Fibroblast of the aortic adventitia (primary cell): ENCODE data around the gene TECTA. TPM values are rescaled to one million over a fixed set of nuclear protein-coding genes. Genes with fewer than 3 reads are reported as not detected.

Experiments
- DNase-seq: peaks from one replicate; pipeline ENCODE4 v3.0.0-alpha.2; 2010; ENCODE audit warnings: low read depth
- H3K4me3 ChIP-seq: 2 replicates; pipeline ENCODE4 v1.5.1; 2011; ENCODE audit warnings: low read depth, mild to moderate bottlenecking, control low read depth, low read length, moderate library complexity
- CTCF ChIP-seq: IDR thresholded peaks from 2 replicates; pipeline ENCODE4 v1.5.1; 2011; ENCODE audit warnings: mild to moderate bottlenecking, low read length, control low read depth, inconsistent platforms; ENCODE audit not compliant: insufficient read depth
- total RNA-seq: library from RNA; depleted of rRNA; stranded (reverse); fragments of >200 nt; gene quantifications from 2 replicates; pipeline ENCODE4 v1.2.3, GENCODE V29; 2012; ENCODE audit warnings: low replicate concordance

TECTA gene
- total RNA-seq, 1 donor, result 0.36 TPM

GRCh38 chr11:121119440-121119839 lies 18.4 kb downstream of the TECTA start:
- no peak overlapping the region for H3K4me3 ChIP-seq
- no peak for TF ChIP-seq CTCF
- DNase-seq, result no peak

- DNase-seq, result no peak
- no peak overlapping the region for H3K4me3 ChIP-seq
- no peak for TF ChIP-seq CTCF
Observed at GRCh38 chr11:121122328-121122727, 21.3 kb downstream of the TECTA start.

- no peak overlapping the region for H3K4me3 ChIP-seq
- DNase-seq, result no peak
- no peak for TF ChIP-seq CTCF
Observed at GRCh38 chr11:121123496-121124069, 22.5 kb downstream of the TECTA start.

- TF ChIP-seq CTCF, result no peak
- no peak for DNase-seq
- no peak overlapping the region for H3K4me3 ChIP-seq
Observed at GRCh38 chr11:121127809-121128208, 26.8 kb downstream of the TECTA start.

- TF ChIP-seq CTCF, result no peak
- DNase-seq, result no peak
- no peak overlapping the region for H3K4me3 ChIP-seq
Observed at GRCh38 chr11:121129362-121130340, 28.6 kb downstream of the TECTA start.

- H3K4me3 ChIP-seq, result no peak overlapping the region
- TF ChIP-seq CTCF, result no peak
- peak; percentile 4 for DNase-seq
Observed at GRCh38 chr11:121131656-121132055, 30.6 kb downstream of the TECTA start.
